Middle frontal gyrus (tissue), 1 donor: ENCODE data around the gene NUB1.

Source experiments
- DNase-seq: peaks from one replicate; pipeline ENCODE4 v3.0.0-alpha.2; 2015; ENCODE audit warnings: low spot score; ENCODE audit errors: extremely low spot score

Gene NUB1

DNA sequence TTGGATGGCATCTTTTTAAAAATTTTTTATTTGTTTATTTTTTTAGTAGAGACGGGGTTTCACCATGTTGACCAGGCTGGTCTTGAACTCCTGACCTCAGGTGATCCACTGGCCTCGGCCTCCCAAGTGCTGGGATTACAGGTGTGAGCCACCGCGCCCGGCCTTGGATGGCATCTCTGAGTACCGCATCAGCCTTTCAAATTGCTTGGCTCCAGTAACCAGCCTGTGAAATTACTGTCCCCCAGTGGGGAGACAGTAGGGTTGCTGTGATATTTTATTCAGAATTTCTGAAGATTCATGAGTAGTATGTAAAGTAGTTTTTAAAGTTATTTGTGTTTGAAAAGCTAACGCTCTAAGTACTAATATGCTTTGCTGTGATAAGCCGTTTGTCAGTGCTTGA lies 1.2 kb downstream of the NUB1 start:
- no peak for DNase-seq

DNA sequence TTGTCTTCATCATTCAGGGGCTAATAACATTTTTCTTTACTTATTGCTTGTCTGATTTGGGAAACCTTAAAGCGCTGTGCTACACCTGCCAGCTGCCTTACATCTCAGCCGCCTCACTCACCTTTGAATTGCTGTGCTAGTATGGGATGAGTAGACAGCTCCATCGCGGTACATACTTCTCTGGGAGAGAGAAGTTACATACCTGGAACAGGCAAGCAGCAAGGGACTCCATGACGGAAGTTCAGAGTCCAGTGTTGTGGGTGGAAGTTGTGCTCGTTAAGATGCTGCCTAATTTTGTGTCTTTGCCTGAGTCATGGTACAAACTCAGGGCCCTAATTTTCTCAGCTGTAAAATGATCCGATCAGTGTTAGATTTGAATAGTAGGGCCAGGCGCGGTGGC lies 1.9 kb downstream of the NUB1 start:
- DNase-seq = no peak

DNA sequence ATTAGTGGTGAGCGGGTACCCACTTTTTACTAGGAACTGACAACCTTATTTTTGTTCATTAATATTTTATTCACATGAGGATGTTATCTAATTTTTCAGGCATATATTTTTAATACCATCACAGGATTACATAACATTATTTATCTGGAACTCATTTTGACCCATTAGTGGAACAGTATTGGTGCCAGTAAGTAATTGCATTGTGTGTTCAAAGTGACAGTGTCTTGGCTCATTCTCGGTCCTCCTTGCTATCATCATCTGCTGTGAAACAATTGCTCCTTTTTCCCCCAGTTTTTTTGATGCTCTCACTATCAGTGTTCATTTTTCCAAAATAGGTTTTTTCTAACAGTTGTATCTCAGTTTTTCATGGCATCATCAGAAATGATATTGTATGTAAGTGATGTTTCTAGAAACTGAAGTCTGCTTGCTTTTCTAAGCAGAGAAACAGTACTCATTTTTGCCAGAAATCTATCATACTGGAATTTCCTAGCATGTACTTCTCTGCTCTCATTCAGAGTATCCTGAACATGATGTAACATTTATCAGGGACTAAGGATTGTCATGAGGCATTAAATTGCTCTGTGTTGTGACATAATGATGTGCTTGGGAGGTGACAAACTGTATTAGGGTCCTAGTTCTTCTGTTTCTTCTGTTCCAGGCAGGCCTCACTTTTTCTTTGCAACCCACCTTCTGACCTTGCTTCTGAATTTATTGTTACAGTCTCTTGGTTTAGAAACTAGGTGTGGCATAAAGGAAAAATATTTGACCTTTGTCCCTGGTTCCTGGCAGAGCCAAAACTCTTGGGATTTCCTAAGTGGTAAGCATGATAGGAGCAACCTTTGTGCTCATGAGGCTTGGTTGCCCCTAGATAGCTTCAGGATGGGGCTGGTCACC lies 4.2 kb downstream of the NUB1 start:
- no peak for DNase-seq

DNA sequence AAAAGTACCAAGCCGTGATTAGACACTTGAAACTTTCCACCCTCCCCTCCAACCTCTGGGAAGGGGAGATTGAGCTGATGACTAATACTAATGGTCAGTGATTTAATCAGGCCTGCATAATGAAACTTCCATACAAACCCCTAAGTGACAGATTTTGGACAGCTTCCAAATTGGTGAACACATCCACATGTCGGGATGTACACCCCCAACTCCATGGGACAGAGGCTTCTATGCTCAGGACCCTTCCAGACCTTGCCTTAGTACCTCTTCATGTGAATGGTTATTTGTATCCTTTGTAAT lies 4.8 kb downstream of the NUB1 start:
- DNase-seq = no peak

DNA sequence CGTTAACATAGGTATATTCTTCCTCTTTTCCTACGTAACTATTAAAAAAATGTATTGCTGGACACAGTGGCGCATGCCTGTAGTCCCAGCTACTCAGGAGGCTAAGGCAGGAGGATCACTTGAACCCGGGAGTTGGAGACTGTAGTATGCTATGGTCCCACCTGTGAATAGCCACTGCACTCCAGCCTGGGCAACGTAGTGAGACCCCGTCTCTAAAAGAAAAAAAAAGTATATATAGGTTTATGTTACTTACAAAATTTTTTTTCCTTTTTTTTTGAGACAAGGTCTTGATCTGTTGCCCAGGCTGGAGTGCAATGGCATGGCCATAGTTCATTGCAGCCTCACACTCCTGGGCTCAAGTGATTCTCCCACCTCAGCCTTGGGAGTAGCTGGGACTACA lies 5.6 kb downstream of the NUB1 start:
- DNase-seq = no peak

DNA sequence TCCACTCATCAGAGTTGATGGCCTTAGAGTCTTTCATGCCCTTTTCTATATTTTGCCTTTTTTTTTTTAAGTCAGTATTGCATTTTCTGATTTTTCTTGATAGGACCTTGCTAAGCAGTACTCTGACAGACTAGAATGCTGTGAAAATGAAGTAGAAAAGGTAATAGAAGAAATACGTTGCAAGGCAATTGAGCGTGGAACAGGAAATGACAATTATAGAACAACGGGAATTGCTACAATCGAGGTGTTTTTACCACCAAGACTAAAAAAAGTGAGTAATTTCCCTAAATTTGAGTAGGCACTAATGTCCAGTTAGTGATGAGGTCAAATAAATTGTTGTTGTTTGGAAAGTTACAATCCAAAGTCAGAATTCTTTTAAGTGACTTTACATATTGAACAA lies 7.4 kb downstream of the NUB1 start:
- DNase-seq = no peak

DNA sequence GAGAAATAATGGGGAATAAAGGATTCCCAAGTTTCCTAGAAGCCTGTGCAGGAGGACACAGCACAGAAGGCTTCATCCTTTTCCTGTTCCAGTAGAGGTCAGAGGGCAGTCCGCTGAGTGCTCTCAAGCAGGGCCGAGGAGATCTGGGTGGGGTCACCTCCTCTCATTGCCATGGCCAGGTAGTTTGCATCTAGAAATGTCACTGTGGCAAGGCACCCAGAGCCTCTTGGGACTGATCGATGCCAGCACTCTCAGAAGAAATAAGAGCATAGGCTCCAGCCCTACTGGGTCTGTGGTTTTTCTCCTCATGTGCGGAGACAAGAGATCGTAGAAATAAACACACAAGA lies 7.9 kb downstream of the NUB1 start:
- no peak for DNase-seq

DNA sequence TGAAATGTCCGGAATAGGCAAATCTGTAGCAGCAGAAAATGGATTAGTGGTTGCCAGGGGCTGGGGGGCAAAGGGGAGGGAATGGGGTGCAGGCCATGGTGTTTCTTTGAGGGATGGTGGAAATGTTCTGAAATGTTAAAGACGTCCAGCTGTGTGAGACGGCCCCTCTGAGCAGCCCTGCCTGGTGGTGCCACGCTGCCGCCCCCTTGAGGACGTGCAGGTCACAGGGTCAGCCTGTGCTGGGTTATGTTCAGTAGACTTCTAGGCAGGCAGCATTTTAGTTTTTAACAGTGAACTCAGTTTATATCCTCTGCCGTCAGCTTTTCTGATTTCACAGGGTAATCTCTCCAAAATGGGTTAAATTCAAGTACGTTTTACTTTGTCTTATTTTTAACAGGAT lies 9.4 kb downstream of the NUB1 start:
- DNase-seq = no peak

DNA sequence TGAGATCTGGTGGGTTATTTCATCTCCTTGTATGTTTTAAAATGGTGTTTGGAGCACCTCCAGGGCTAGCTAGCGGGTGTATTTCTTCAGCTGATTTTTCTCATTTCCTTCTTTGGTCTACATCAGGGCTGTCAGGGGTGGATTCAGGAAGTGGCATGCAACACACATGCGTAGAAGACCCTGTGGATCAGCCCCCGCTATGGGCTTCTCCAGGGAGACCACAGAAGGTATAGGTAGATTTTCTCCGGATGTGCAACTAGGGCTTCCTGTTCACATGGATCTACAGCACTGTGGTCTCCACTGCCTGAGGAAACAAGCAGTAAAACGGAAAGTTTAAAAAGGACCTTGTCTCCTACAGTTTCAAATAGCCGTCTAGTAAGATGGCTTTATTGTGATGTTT lies 10.4 kb downstream of the NUB1 start:
- no peak for DNase-seq

DNA sequence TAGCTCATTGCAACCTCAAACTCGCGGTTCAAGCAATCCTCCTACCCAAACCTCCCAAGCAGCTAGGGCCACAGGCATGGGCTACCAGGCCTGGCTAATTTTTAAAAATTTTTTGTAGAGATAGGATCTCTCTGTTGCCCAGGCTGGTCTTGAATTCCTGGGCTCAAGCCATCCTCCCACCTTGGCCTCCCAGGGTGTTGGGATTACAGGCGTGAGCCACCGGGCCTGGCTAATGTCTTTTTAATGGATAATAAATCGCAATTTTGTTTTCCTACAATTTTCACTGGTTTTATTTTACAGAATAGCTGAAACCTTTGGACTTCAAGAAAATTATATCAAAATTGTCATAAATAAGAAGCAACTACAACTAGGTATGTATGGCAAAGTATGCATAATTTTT lies 10.9 kb downstream of the NUB1 start:
- no peak for DNase-seq

DNA sequence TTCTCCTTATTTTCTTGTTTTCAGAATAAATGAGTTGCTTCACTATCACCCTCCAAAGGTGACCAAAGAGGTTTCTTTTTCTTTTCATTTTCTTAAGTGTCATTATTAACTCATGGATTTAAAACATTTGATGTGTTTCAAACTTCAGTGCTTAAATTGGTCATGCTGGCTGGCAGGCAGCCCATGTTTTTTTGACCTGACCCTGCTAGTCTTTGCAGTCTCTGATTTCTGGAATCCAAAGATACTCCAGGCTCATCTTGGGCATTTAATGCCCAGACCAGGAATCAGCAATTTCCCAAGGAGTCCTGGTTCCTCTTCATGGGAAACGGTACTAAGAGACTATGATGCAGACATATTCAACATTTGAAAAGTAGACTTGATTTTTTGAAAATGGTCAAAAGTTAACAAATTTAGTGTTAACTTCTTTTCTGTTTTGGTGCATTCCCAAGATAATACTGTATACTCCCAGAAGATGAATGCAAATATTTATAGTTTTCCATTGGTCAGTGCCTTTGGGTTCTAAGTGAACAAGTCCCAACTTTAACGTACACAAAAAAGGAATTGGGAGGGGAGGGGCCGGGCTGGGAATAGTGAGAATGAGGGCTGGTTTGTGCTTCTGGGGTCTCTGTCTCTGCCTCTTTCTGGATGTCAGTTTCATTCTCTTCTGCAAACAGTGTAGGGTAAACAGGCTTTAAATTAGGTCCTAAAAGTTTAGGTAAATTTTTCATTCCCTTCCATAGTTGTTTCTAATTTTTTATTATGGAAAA lies 19.8 kb downstream of the NUB1 start:
- no peak for DNase-seq

DNA sequence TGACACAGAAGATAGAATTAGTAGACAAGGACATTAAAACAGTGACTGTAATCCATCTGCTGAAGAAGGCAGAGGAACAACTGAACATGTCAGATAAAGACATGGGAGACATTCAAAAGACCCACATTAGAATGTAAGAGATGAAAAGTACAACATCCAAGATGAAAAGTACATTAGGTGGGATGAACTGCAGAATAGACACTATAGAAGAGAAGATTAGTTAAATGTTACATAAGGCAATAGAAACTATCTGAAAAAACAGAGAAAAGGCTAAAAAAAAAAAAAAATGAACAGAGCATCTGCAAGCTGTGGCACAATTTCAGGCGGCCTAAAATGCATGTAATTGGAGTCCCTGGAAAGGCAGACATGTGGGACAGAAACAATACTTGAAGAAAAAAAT lies 21.6 kb downstream of the NUB1 start:
- DNase-seq = no peak

DNA sequence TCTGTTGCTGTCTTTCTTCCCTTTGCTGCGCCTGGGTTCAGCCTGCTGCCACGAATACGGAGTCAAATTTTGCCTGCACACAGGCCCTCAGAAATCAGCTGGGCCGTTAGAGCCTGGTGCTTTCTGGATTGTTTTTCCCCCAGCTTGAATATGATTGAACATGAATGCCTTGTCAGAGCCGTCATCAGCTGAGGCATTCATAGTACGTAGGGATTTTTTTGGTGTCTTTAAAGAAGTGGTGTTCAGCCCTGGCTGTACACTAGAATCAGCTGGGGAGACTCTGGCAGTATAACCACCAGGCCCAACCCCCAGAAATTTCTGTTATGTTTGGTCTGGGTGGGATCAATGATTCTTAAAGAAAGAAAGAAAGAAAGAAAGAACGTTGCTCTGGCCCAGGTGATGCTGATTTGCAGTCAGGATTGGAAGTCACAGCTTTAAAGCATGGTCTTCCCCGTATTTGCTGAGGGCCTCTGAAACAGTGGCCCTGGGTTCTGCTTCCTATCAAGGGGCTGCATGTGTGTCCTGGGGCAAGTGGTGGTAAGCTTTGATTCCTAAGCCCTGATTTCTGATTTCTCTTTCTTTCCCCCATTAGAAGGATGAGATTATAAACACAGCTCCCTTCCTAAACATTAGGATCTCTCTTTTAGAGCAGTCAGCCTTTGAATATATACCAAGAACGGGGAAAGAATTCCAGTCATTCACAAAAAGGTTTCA lies 24.7 kb downstream of the NUB1 start:
- no peak for DNase-seq

DNA sequence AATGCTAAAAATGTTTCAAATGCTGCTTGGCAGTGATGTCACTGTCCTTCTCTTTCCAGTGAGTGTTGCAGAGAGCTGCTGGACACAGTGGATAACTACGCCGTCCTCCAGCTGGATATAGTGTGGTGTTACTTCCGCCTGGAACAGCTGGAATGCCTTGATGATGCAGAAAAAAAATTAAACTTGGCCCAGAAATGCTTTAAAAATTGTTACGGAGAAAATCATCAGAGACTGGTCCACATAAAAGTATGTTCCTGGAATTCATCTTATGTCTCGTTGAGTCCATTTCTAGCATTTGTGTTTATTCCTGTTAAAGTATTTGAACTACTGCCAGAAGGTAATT lies 25.2 kb downstream of the NUB1 start:
- no peak for DNase-seq

DNA sequence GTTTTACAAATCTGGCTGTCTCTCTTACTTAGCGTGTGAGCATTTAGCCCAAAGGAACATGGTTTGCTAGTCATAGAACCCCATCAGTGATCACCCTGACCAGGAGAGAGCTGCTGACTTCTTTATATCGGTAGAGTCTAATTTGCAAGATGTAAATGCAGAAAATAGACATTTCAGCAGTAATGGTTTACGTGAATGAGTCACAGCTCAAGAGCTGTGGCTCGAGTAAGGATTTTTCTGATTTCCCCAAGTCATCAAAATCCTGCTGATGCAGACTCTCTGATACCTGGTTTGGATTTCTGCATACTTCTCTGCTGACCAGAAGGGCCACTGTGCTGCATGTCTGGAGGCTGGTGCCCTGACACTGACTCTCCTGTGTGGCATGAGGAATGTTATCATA lies 25.7 kb downstream of the NUB1 start:
- no peak for DNase-seq

DNA sequence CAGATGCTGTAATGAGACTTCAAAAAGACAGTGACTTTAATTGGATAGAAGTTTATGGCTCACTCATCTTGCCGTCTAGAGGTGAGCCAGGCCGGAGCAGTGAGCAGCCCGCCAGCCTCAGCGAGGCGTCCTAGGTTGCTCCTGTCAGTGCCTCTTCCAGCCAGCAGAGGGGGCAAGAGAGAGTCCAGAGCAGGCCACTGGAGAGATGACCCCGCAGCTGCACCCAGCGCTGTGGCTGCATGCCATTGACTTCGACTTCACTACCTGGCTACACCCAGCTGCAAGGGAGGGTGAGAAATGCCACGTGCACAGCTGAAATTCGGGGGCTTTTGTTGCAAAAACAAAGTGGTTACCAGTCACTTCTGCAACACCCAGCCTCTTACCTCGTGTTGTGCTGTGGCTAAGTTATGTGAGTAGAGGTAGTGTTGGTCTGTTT lies 26.5 kb downstream of the NUB1 start:
- DNase-seq = peak; percentile 42

DNA sequence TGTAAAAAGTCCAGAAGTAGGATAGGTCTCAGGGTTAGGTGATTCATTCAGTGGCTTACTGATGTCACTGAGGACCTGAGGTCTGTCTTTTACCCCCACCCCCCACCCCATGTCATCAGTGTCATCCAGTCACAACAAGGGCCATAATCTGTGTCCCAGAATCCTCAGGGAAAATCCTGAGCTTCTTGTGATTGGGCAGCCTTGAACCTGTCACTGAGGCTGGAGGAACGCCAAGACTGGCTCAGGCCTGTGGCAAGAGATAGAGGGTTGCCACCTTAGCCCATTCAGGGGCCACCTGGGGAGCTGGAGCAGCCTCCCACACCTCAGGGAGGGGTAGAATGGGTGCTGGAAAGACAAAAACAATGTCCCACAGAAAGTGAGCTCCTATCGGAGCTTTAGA lies 29.7 kb downstream of the NUB1 start:
- DNase-seq = no peak

DNA sequence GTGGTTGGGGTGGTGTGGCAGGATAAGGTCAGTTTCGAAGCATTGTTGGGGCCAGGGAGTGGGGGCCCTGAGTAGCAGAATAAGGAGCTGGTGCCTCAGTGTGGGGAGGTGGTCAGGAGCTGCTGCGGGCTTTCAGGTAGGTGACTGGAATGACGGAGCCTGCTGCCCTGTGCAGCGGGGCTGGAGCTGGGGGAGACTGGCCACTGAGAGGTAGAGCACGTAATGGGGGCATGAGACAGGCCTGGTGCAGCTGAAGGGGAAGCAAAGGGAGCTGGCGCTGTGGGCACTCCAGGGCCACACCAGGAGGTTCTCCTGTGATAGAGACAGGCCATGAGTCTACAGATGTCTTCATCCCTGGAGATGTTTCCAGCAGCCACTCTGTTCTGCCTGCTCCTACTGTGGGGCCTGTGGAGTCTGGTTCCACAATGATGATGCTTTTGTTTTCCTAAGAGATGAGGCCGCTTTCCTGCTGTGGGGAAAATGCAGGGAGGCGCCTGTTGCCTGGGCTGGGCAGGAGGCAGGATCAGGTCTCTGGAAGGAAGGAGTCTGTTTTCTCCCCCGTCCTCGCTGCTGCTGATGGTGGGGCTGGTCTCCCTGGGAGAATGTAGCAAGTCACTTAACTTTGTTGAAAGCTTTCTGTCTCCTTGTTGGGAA lies 31.1 kb downstream of the NUB1 start:
- DNase-seq = no peak

DNA sequence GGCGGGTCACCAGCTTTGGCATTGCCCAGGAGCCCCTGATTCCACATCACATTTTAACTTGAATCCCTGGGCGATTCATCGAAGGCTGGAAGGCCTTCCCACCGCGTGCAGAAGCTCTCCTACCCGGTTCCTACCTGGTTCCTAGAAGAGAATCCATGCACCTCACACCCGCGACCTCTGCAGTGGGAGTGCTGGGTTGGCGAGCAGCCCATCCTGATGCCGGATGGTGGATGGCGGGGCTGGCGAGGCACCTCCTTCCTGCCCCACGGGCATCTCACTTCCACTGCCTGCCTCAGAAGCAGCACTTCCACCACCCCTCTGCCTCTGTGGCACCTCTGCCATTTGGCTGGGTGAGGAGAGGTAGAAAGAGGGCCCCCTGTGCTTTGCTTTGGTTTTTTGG lies 32.0 kb downstream of the NUB1 start:
- DNase-seq = no peak

DNA sequence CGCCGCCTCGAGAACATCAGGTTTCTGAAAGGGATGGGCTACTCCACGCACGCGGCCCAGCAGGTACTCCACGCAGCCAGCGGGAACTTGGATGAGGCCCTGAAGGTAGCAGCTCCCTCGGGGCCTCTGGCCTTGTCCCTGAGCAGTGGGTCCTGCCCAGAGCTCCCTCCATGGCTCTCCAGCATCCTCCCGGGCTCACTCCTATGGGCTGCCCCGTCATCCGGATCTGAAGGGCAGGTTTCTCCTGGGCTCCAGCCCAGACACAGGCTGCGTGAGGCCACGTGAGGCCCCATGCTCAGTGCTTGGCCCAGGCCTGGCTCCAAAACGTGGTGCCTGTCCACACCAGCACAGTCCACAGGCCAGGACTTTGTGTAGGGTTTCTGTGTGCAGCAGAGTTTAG lies 32.5 kb downstream of the NUB1 start:
- no peak for DNase-seq

DNA sequence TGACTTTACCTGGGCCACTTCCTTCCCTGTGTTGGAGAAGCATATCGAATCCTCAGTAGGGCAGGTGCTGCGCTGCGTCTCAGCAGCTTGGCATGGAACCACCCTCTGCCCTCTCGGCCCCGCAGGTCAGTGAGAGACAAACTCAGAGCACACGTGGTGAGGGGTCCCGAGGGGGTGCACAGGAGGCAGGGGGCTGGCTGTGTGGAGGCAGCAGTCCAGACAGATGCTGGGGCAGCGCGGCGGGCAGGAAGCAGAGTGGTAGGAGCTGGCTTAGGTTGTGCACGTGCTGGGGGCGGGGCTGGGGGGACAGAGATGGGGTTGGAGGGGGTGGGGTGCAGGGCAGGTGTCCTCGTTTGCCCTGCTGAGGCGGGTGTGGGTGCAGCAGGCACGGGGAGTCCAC lies 33.1 kb downstream of the NUB1 start:
- no peak for DNase-seq
